Kidney epithelial cell (primary cell): ENCODE data around the gene PLXNA4. TPM values are rescaled to one million over a fixed set of nuclear protein-coding genes. Genes with fewer than 3 reads are reported as not detected.

ENCODE experiments used
- DNase-seq: peaks from one replicate; pipeline ENCODE4 v3.0.0-alpha.2; 2010; ENCODE audit warnings: low read depth
- H3K27me3 ChIP-seq: 2 replicates; pipeline ENCODE4 v1.6.0; 2011; ENCODE audit warnings: low read length; ENCODE audit not compliant: control insufficient read depth, insufficient read depth
- H3K36me3 ChIP-seq: 2 replicates; pipeline ENCODE4 v1.5.1; 2011; ENCODE audit warnings: low read length; ENCODE audit not compliant: control insufficient read depth, insufficient read depth
- H3K4me3 ChIP-seq: 2 replicates; pipeline ENCODE4 v1.5.1; 2011; ENCODE audit warnings: low read depth, mild to moderate bottlenecking, control low read depth, low read length
- total RNA-seq: library from RNA; depleted of rRNA; stranded (reverse); fragments of >200 nt; gene quantifications from 2 replicates; pipeline ENCODE4 v1.2.3, GENCODE V29; 2015
- TF ChIP-seq, protein P1 (sequence below): IDR thresholded peaks from 2 replicates; pipeline ENCODE4 v1.5.1; 2011; ENCODE audit warnings: mild to moderate bottlenecking, moderate library complexity, low read length, control low read depth, inconsistent platforms; ENCODE audit not compliant: insufficient read depth, poor library complexity, severe bottlenecking

PLXNA4 gene
- total RNA-seq, 1 donor from 2014 or later = 5.9 TPM

DNA sequence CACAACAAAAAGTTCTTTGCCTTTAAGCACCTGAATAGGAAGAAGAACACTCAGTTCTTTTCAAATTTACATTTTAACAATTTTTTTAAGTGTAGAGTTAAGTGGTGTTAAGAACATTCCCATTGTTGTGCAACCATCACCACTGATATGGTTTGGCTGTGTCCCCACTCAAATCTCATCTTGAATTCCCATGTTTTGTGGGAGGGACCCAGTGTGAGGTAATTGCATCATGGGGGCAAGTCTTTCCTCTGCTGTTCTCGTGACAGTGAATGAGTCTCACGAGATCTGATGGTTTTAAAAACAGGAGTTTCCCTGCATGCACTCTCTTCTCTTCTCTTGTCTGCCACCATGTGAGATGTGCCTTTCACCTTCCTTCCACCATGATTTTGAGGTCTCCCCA lies 155.7 kb downstream of the PLXNA4 start:
- H3K36me3 ChIP-seq = no peaks in the 10 kb centered on the region
- H3K4me3 ChIP-seq = no peak overlapping the region
- TF ChIP-seq, protein P1, sequence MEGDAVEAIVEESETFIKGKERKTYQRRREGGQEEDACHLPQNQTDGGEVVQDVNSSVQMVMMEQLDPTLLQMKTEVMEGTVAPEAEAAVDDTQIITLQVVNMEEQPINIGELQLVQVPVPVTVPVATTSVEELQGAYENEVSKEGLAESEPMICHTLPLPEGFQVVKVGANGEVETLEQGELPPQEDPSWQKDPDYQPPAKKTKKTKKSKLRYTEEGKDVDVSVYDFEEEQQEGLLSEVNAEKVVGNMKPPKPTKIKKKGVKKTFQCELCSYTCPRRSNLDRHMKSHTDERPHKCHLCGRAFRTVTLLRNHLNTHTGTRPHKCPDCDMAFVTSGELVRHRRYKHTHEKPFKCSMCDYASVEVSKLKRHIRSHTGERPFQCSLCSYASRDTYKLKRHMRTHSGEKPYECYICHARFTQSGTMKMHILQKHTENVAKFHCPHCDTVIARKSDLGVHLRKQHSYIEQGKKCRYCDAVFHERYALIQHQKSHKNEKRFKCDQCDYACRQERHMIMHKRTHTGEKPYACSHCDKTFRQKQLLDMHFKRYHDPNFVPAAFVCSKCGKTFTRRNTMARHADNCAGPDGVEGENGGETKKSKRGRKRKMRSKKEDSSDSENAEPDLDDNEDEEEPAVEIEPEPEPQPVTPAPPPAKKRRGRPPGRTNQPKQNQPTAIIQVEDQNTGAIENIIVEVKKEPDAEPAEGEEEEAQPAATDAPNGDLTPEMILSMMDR = no peak
- H3K27me3 ChIP-seq = peaks cover 5% of the 10 kb centered on the region
- no peak for DNase-seq

DNA sequence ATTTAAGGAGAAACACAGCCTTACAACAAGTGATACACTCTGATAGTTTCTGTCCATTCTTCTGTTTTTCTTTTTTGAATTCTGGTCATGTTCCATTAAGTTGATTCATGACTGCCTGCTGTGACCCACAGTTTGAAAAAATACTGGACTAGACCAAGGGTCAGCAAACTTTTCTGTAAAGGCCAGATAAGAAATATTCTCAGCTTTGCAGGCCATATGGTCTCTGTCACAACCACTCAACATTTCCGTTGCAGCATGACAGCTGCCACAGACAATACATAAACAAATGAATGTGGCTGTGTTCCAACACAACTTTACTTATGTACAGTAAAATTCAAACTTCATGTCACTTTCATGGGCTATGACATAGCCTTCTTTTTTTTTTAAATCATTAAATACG lies 156.7 kb downstream of the PLXNA4 start:
- Histone ChIP-seq H3K27me3 (peaks cover 5% of the 10 kb centered on the region), H3K36me3 (no peaks in the 10 kb centered on the region), H3K4me3 (no peak overlapping the region)
- TF ChIP-seq, protein P1 = no peak
- DNase-seq = no peak

DNA sequence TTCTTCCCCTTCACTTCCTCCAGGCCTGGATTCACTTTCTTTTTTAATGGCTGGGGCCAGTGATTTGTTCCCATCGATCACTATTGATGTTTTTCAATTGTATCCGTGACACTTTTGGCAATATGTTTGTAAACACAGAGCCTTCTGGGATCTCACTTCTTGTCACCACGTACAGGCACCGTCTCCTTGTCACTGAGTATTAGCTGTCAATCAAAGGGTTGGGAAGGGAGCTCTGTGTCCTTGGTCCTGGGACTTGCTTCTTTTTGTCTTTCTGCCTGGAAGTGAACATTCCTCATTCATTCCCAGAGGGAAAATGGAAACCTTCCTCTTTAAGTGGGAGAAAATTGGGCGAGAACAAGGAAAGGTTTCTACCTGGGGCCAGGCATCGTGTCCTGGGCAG lies 157.4 kb downstream of the PLXNA4 start:
- TF ChIP-seq, protein P1 = no peak
- no peaks in the 10 kb centered on the region for H3K36me3 ChIP-seq
- H3K4me3 ChIP-seq = no peak overlapping the region
- peaks cover 5% of the 10 kb centered on the region for H3K27me3 ChIP-seq
- DNase-seq = no peak

DNA sequence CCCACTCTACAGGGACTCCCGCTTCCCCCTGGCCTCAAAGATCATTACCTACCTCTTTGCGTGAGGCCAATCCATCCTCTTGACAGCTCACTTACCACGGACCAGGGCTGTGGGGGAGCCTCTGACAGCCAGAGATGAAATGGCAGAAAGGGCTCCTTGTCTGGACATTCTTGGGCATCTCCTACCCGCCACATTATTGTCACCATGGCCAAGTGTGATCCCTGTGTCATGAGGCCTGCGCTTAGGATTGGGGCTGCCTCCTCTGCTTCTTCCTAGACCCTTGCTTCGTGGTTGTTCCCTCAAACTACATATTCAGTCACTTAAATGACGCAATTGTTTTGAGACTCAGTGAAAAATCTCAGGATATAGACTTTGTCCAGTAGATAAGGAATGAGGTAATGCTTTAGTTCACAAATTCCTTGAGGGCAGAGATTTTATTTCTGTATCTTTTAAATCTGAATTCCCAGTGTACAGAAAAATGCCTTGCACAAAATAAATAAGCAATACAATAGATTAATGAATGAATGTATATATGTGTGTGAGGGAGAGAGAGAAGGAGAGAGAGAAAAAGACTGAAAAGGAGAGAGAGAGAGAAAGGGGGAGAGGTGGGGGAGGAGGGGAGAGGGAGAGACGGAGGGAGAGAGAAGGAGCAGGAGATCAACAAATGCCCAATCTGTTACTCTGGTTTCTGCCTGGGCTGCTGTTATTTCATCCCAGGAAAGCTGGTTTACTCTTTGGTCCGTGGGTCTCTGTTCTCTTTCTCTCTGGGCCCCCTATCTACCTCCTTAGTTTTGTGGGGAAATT lies 159.0 kb downstream of the PLXNA4 start:
- TF ChIP-seq, protein P1 = no peak
- Histone ChIP-seq H3K36me3 (no peaks in the 10 kb centered on the region), H3K27me3 (peaks cover 5% of the 10 kb centered on the region), H3K4me3 (no peak overlapping the region)
- DNase-seq = no peak

DNA sequence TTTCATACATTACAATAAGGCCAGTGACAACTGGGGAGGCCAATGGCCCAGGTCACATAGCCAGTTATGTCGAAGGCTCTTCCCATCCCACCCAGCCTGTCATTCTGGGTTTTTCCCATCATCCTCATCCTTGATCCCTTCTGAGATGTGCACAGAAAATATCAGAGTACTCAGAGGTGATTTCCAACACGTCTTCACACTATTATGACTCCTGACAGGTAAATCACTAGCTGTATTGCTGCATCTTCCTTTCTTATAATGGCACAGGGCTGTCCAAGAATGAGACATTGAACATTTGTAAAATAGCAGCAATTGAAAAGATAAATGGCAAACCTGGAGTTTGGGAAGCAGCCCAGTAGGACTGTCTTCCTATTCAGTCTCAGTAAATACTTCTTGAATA lies 159.9 kb downstream of the PLXNA4 start:
- peaks cover 5% of the 10 kb centered on the region for H3K27me3 ChIP-seq
- no peak overlapping the region for H3K4me3 ChIP-seq
- no peaks in the 10 kb centered on the region for H3K36me3 ChIP-seq
- no peak for DNase-seq
- TF ChIP-seq, protein P1 = no peak

DNA sequence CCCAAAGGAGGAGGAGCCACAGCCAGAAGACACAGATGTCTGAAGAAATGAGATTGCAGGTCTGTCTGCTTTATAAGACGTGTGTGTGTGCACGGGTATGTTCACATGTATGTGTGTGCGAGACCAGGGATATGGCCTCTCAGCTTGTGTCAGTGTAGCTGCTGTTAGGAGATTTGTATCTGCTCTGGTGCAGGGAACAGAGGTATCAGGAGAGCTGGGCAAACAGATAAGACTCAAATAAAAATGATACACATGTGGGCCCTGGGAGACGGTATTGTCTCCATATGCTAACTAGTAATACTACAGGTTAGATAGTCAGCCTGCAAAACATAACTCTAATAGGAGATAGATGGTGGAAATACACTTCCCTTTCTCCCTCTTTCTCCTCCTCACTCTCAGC lies 161.0 kb downstream of the PLXNA4 start:
- peaks cover 5% of the 10 kb centered on the region for H3K27me3 ChIP-seq
- H3K36me3 ChIP-seq = no peaks in the 10 kb centered on the region
- no peak overlapping the region for H3K4me3 ChIP-seq
- TF ChIP-seq, protein P1 = no peak
- no peak for DNase-seq
